Ishikawa (cell line): Measurements from ENCODE around the gene PRR5.

ENCODE experiments used
- CEBPB ChIP-seq: IDR thresholded peaks from 2 replicates; pipeline ENCODE4 v1.6.1; 2012
- CREB1 ChIP-seq: IDR thresholded peaks from 2 replicates; pipeline ENCODE4 v1.6.1; 2012; ENCODE audit warnings: low read depth
- EGR1 ChIP-seq: IDR thresholded peaks from 2 replicates; pipeline ENCODE4 v1.6.1; 2012
- EP300 ChIP-seq: IDR thresholded peaks from 2 replicates; pipeline ENCODE4 v1.6.1; 2012; ENCODE audit warnings: borderline replicate concordance
- FOXM1 ChIP-seq: IDR thresholded peaks from 2 replicates; pipeline ENCODE4 v1.6.1; 2012; ENCODE audit warnings: low read depth, borderline replicate concordance
- NFIC ChIP-seq: IDR thresholded peaks from 2 replicates; pipeline ENCODE4 v1.6.1; 2012
- RAD21 ChIP-seq: IDR thresholded peaks from 2 replicates; pipeline ENCODE4 v1.6.1; 2012; ENCODE audit warnings: low read depth
- TAF1 ChIP-seq: IDR thresholded peaks from 2 replicates; pipeline ENCODE4 v1.6.1; 2012; ENCODE audit warnings: low read depth, mild to moderate bottlenecking
- TCF12 ChIP-seq: IDR thresholded peaks from 2 replicates; pipeline ENCODE4 v1.6.1; 2012; ENCODE audit warnings: low read depth
- TEAD4 ChIP-seq: IDR thresholded peaks from 2 replicates; pipeline ENCODE4 v1.6.1; 2012
- YY1 ChIP-seq: IDR thresholded peaks from 2 replicates; pipeline ENCODE4 v1.6.1; 2012; ENCODE audit warnings: low read depth
- TF ChIP-seq, protein P1 (sequence below): IDR thresholded peaks from 2 replicates; pipeline ENCODE4 v1.6.1; 2012; ENCODE audit warnings: low read depth, mild to moderate bottlenecking
- TF ChIP-seq, protein P2 (sequence below): IDR thresholded peaks from 2 replicates; pipeline ENCODE4 v1.6.1; 2012
- TF ChIP-seq, protein P3 (sequence below): IDR thresholded peaks from 2 replicates; pipeline ENCODE4 v1.6.1; 2012

DNA sequence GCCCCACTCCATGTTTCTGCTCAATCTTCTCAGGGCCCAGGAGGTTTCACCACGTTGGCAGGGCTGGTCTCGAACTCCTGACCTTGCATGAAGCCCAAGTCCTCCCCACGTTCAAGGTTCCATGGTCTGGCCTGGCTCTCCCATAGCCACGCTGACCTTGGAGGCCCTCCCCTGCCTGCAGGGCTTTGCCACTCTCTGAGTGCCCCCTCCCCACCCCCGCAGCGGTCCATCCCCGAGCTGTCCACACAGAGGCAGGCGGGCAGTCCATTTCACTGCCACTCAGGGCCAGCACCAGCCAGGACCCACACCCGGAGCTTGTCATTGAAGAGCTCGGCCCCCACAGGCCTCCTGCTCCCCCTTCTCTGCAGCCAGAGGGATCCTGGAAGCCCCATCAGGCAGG lies 81.1 kb downstream of the PRR5 start:
- TF ChIP-seq RAD21 (no peak), EP300 (no peak), TCF12 (no peak), CEBPB (no peak), YY1 (no peak), EGR1 (no peak), FOXM1 (no peak), TAF1 (no peak), NFIC (no peak), TEAD4 (no peak), CREB1 (no peak)
- TF ChIP-seq, protein P1, sequence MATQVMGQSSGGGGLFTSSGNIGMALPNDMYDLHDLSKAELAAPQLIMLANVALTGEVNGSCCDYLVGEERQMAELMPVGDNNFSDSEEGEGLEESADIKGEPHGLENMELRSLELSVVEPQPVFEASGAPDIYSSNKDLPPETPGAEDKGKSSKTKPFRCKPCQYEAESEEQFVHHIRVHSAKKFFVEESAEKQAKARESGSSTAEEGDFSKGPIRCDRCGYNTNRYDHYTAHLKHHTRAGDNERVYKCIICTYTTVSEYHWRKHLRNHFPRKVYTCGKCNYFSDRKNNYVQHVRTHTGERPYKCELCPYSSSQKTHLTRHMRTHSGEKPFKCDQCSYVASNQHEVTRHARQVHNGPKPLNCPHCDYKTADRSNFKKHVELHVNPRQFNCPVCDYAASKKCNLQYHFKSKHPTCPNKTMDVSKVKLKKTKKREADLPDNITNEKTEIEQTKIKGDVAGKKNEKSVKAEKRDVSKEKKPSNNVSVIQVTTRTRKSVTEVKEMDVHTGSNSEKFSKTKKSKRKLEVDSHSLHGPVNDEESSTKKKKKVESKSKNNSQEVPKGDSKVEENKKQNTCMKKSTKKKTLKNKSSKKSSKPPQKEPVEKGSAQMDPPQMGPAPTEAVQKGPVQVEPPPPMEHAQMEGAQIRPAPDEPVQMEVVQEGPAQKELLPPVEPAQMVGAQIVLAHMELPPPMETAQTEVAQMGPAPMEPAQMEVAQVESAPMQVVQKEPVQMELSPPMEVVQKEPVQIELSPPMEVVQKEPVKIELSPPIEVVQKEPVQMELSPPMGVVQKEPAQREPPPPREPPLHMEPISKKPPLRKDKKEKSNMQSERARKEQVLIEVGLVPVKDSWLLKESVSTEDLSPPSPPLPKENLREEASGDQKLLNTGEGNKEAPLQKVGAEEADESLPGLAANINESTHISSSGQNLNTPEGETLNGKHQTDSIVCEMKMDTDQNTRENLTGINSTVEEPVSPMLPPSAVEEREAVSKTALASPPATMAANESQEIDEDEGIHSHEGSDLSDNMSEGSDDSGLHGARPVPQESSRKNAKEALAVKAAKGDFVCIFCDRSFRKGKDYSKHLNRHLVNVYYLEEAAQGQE, result no peak
- TF ChIP-seq, protein P2, sequence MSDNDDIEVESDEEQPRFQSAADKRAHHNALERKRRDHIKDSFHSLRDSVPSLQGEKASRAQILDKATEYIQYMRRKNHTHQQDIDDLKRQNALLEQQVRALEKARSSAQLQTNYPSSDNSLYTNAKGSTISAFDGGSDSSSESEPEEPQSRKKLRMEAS, result no peak
- TF ChIP-seq, protein P3, sequence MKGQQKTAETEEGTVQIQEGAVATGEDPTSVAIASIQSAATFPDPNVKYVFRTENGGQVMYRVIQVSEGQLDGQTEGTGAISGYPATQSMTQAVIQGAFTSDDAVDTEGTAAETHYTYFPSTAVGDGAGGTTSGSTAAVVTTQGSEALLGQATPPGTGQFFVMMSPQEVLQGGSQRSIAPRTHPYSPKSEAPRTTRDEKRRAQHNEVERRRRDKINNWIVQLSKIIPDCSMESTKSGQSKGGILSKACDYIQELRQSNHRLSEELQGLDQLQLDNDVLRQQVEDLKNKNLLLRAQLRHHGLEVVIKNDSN, result no peak
